HS-5 (cell line): ENCODE results near the gene SLC22A7.

ENCODE experiments used
- DNase-seq: peaks from one replicate; pipeline ENCODE4 v3.0.0-alpha.2; 2012; ENCODE audit warnings: low read depth

SLC22A7 gene

GRCh38 chr6:43297644-43298564 is at the start of gene SLC22A7:
Gene SLC22A7 (plus strand): TSS chr6:43298260. CDS start chr6:43298359, 99 bp downstream.
- DNase-seq = no peak

GRCh38 chr6:43248791-43249190 is 49.3 kb upstream of the SLC22A7 start:
- DNase-seq = no peak

GRCh38 chr6:43250992-43251373 is 47.1 kb upstream of the SLC22A7 start:
- DNase-seq = no peak

GRCh38 chr6:43253401-43253800 is 44.7 kb upstream of the SLC22A7 start:
- DNase-seq = no peak

GRCh38 chr6:43254138-43254817 is 43.8 kb upstream of the SLC22A7 start:
- no peak for DNase-seq

- DNase-seq = no peak
Measured at GRCh38 chr6:43254846-43255245, 43.2 kb upstream of the SLC22A7 start.

GRCh38 chr6:43255408-43256054 is 42.5 kb upstream of the SLC22A7 start:
- DNase-seq = no peak

GRCh38 chr6:43256670-43257366 is 41.2 kb upstream of the SLC22A7 start:
- DNase-seq = no peak

- DNase-seq = no peak
Measured at GRCh38 chr6:43257367-43258145, 40.5 kb upstream of the SLC22A7 start.

GRCh38 chr6:43258180-43258579 is 39.9 kb upstream of the SLC22A7 start:
- no peak for DNase-seq

GRCh38 chr6:43258807-43259686 is 39.0 kb upstream of the SLC22A7 start:
- DNase-seq = no peak

GRCh38 chr6:43260791-43261190 is 37.3 kb upstream of the SLC22A7 start:
- DNase-seq = no peak

- DNase-seq = no peak
Measured at GRCh38 chr6:43261198-43261597, 36.9 kb upstream of the SLC22A7 start.

- DNase-seq = no peak
Measured at GRCh38 chr6:43262000-43262779, 35.9 kb upstream of the SLC22A7 start.

GRCh38 chr6:43262780-43263313 is 35.2 kb upstream of the SLC22A7 start:
- DNase-seq = no peak

- no peak for DNase-seq
Measured at GRCh38 chr6:43263314-43264178, 34.5 kb upstream of the SLC22A7 start.

GRCh38 chr6:43264599-43265145 is 33.4 kb upstream of the SLC22A7 start:
- no peak for DNase-seq

- no peak for DNase-seq
Measured at GRCh38 chr6:43265564-43265963, 32.5 kb upstream of the SLC22A7 start.
